Suppressor macrophage treated with lipopolysaccharide for 4 hours (primary cell): Measurements from ENCODE around the gene GOLGA2.

Source experiments
- DNase-seq: peaks from one replicate; pipeline ENCODE4 v3.0.0-alpha.2; 2020

GOLGA2 gene

DNA sequence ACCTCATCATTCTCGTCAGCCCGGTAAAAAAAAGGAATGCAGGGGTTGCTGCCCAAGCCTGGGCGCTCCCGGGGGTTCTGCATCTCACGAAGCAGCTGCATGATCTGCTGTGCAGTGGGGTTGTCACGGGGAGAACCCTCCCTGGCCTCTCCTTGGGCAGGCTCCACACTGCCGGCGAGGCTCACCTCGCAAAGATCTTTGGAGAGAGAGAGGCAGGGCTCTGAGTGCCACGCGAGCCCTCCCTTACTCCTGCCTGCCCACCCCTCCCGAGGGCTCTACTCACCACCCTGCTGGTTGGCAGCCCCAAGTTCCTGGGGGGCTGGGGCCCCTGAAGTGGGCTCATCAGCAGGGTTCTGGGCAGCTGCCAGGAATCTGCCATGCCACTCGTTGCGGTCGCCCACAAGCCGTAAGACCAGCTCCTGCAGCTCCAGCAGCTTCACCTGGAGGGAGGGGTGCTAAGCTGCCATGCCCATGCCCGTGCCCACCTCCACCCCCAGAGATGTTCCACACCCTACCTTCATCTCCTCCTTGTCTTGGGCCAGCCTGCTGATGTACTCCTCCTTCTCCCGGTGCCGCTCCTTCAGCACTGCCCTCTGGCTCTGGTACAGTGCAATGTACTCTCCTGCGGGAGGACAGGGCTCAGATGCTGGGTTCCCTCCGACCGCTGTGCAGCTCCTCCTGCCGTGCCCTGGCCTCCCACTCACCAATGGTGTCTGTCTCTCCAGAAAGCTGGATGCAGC lies 18.6 kb downstream of the GOLGA2 start:
- DNase-seq = no peak

DNA sequence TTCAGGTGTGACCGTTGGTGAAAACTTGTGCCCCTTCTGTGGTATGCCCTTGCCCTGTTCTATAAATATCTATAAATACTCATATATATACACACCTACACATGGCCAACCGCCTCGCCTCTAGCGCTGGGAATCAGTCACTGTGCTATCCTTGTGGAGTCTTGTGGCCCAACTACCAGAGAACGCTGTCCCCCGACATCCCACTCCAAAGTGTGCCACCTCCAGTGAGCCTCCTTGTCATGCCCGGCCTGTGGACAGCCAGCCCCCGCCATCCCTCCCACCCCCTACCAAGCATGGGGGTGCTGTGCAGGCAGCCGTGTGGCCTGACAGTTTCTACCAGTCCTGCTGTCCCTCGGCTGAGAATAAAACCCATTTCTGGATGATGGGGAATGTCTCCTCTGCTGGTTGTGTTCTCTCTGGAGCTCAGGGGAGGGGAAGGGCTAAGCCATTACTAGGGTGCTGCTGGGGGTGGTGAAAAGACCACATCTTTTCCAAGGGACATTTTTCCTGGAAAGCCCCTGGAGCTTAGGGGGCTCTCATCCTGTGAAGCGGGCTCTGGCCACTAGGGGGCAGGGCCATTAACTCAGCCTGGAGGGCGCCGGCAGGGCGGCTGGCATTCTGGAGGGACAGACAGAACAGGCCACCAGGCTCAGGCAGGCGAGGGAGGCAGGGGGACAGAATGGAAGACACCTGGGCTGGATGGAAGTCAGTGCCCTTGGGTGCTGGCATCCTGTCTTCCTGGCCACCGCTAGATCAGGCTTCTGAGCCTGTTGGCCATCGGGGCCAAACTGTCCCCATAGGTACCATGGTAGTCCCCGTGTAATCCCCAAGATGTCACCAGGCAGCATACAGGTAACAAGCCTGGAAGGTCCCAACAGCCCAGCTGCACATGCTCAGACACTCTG lies 20.7 kb downstream of the GOLGA2 start:
- peak; percentile 69 for DNase-seq

DNA sequence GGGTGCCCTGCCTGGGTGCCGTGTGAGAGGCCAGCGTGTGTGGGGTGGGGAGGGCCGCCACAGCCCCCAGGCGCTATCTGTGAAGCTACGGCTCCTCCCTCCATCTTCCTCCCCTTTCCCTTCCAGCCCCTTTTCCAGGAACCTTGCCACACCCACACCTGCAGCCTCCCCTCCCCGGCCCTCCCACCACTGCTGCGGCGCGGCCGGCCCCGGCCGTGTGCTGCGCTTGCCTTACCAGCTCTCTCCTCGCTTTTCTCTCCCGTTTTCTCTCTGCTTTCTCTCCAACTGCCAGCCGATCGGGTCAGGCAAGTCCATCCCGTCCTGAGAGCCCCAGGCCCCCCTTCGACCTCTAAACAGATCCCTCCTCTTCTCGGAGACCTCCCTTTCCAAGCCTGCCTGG lies 21.4 kb downstream of the GOLGA2 start:
- no peak for DNase-seq

DNA sequence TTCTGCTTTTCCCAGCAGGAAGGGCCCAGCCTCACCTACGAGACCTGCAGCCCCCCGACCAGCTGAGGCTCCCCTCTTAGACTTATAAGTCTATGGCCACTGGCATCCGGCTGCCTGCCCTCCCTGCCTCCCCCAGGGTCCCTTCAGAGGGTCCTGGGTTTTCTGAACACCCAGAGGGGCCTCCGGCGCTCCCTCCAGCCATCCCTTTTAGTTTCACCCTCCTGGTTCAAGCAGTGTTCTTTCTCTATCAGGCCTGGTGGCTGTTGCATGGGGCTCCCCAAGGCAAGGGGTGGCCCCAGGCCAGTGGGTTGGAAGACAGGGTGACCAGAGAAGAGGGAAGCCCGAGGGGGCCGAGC lies 21.8 kb downstream of the GOLGA2 start:
- DNase-seq = no peak

DNA sequence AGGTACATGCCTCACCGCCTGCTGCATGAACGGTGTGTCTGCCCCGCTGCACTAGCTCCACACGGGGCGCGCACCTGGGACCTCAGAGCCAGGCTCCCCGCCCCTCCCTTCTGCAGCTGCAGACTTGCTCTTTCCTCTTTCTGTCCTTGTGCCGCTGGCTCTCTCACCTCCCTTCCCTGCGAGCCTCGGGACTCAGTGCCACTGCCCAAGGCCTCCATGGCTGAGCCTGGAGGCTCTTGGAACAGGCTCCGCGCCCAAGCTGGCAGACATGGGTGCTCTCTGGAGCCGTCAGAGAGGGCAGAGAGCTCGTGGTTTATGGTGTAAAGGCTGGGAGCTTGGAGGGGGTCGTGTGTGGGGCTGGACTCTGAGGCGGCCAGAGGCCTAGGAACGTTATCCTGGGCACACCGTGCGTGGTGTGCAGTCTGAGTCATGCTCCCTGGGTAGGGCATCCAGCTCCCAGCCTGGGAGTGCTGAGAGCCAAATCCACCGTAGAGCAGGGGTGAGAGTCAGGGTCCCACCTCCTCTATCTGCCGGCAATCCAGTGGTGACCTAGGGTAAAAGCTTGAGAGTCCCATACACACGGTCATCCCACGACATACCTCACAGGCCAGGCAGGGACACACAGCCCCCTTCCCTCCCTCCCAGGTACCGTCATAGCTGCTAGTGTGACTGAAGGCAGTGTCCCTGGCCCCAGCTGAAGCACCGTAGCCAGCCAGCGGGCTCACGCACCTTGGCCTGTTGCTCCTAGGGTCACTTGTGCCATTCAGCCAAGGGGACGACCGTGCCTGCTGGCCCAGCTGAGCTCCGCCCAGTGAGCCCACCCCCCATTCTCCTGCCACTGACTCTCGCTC lies 22.4 kb downstream of the GOLGA2 start:
- no peak for DNase-seq

DNA sequence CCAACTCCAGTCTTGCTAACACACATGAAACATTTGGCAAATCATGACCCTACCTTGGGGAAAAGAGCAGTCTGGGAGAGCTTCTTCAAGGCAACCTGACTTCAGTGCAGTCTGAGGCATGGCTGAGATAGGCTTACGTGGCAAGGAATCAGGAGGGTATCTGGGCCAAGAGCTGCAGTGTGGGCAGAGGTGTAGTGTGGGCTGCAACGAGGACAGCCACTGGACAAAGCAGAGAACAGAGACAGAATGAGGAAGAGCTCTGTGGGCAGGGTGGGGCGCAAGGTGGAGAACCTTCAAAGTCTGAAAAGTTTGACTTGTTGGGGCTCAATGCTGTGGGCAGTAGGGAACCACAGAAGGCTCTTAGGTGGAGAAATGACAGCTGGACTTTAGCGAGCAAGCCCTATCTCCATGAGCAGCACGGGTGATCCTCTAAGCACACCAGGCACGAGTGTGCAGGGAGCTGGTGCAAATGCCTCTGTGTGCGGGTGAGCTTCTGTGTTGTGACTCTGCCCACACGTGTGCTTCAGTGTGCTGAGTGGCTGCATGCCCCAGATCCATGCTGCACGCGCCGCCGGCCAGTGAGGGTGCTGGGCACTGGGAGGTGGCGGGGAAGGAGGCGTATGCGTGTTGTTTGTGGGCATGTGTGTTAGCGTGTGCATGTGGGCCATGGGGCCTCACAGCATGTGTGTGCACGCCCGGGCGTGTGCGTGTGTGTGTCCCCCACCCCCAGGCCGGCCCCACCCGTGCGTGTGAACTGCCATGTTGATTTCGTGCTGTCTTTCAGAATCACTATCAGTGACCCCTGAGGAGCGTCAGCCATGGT lies 23.3 kb downstream of the GOLGA2 start:
- DNase-seq = no peak

DNA sequence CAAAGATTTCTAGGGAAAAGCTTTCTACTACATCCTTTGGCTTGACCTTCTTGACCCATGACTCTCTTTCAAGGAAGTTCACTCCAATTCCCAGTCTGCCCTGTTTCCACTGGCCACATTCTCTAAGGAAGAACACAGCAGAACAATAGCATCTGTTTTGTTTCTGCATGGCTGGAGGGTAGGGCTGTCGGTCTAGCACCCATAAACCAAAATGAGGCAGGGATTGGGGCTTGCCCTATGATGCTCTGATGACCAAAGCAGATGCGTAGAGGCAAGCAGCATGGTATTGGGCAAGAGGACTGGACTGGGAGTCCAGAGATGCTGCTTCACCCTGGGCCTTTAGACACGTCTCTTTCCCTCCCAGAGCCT lies 24.1 kb downstream of the GOLGA2 start:
- DNase-seq = no peak

DNA sequence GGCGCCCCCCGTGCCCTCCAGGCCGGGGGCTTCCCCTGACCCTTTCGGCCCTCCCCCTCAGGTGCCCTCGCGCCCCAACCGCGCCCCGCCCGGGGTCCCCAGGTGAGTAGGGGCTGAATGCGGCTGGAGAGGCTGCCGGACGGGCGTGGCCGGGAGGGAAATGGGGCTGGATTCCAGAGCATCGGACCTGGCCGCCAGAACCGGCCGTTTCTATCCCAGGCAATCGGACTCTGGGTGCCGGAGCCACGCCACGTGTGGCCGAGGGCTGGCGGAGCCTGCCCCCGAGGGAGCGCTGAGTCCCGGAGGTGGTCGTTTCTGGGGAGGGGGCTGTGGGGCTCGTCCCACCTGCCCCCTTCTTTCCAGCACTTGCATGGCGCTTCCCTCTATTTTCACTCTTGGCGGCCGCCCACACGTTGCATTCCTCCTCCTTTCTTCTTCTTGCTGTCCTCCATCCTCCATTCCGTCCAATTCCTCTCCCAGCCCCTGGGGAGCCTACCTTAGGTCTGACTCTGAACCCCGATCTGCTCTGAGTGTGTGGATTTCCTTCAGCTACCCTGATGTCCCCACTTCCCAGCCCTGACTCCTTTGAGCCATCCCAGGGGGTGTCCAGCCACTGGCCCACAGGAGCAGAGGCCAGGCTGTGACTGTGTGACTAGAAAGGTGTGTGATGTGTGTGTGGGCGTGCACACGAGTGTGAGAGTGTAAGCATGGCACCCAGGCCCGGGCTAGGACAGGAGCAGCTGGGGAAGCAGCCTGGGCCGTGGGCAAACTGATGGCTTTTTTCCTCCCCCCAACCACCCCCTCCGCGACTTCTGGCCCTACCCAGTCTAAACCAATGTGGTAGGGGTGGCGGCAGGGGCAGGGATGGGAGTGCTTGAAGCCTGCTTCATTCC lies 24.7 kb downstream of the GOLGA2 start:
- no peak for DNase-seq

DNA sequence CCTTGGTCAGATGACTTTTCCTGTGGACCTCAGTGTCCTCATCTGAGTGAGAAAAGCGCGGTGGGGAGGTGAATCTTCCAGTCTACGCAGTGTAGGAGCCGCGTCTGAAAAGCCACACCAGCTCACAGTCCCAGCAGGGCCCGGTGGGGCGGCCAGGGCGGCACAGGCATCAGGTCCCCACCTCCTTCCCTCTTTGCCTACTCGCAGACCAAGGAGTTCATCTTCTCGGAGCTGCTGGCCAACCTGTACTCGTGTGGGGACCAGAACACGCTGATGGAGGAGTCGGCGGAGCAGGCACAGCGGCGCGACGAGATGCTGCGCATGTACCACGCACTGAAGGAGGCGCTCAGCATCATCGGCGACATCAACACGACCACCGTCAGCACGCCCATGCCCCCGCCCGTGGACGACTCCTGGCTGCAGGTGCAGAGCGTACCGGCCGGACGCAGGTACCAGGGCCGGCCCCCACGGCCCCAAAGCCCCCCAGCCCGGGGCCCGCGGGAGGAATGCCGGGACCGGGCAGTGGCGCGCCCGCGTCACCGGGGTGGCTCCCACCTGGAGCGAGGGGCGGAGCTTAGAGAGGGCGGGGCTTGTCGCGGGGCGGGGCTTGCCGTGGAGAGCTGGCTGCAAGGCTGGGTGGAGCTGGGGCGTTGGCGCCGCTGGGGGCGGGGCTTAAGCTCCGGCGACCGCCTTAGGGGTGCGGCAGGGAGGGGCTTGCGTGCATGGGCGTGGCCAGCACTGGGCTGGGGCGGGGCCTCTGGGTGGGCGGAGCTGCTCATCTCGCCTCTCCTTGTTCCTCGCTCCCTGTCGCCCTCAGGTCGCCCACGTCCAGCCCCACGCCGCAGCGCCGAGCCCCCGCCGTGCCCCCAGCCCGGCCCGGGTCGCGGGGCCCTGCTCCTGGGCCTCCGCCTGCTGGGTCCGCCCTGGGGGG lies 25.6 kb downstream of the GOLGA2 start:
- peak; percentile 91 for DNase-seq

DNA sequence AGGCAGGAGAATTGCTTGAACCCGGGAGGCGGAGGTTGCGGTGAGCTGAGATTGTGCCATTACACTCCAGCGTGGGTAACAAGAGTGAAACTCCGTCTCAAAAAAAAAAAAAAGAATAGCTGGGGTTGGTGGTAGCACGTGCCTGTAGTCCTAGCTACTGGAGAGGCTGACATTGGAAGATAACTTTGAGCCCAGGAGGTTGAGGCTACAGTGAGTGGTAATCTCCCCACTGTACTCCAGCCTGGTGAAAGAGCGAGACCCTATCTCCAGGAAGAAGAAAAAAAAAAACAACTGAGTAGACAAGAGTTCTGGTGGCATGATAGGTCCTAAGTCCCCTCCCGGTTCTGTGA lies 26.3 kb downstream of the GOLGA2 start:
- DNase-seq = no peak

DNA sequence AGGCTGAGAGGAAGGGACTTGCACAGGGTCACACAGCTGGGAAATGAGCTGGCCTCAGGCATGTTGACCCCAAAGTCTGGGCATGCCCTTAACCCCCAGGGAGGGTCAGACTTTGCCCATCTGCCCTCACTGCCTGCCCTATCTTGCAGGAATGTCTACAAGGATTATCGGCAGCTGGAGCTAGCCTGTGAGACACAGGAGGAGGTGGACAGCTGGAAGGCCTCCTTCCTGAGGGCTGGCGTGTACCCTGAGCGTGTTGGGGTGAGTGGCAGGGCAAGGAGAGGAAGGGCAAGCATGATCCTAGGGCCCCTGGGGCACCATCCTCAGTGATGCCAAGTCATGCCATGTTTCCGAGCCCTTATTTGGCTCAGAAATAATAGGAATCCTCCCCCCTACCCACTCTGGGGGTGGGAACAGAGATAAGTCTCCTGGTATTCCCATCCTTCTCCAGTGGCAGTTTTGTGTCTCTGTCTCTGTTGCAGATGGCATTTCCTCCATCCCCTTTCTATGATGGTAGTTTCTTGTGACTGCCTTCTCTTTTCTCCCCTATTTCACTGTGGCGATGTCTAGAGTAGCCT lies 28.5 kb downstream of the GOLGA2 start:
- no peak for DNase-seq

DNA sequence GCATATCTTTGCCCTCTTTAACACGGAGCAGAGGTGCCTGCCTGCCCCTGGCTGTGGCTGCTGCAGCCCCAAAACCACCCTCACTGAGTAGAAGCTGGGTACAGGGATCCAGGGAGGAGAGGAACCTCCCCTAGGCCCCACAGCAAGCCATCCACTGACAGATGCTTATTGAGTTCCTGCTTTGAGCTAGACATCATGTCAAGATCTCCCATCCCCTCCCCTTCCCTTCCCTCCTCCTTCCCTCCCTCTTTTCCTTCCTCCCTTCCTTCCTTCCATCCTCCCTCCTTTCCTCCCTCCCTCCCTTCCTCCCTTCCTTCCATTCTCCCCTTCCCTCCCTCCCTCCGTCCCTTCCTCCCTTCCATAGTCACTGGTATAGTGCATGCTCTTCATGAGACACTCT lies 29.3 kb downstream of the GOLGA2 start:
- no peak for DNase-seq

DNA sequence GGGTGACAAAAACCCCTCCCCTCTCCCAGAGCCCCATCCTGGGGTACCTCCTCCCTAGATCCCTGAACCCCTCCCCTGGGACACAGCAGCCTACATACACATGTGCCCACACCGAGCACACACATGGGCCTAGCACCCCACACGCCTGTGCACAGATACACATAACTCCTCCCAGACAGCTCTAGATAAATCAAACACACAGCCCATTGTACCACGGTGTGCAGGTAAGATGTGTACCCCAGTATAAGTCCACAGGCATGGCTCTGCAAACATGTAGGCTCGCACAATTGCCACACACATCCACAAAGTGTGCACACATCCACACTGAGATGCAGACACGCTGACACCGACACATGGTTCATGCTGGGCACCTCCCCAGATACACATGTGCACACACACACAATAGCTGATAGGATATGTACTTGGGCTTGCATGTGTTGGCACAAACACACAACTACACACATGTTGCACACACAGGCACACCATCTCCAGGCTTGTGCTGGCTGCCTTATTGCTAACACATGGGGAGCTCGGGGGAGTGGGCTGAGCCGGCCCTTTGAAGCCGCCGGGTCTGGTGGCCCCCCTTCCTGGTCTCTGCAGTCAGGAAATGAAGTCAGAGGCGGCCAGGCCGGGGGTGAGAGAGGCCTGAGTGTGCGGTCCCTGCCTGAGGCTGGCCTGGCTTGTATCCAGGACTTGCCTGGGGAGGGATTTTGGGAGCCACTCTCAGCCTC lies 30.2 kb downstream of the GOLGA2 start:
- peak; percentile 24 for DNase-seq

DNA sequence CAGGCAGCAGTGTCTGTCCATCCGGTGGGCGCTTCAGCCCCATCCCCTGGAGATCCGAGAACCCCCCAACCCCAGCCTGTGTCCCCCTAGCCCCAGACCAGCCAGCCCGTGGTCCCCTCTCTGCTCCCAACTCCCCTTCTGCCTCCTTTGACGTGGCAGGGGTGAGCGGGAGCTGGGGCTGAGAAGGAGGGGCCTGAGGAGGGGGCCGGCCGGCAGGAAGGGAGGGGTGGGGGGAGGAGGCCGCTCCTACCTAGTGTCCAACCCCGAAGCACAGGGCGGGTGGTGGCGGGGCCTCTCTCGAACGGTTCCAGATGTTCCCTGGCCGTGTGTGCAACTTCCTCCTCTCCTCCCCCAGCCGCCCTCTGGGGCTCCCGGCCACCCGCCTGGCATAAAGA lies 31.0 kb downstream of the GOLGA2 start:
- DNase-seq = peak; percentile 55

DNA sequence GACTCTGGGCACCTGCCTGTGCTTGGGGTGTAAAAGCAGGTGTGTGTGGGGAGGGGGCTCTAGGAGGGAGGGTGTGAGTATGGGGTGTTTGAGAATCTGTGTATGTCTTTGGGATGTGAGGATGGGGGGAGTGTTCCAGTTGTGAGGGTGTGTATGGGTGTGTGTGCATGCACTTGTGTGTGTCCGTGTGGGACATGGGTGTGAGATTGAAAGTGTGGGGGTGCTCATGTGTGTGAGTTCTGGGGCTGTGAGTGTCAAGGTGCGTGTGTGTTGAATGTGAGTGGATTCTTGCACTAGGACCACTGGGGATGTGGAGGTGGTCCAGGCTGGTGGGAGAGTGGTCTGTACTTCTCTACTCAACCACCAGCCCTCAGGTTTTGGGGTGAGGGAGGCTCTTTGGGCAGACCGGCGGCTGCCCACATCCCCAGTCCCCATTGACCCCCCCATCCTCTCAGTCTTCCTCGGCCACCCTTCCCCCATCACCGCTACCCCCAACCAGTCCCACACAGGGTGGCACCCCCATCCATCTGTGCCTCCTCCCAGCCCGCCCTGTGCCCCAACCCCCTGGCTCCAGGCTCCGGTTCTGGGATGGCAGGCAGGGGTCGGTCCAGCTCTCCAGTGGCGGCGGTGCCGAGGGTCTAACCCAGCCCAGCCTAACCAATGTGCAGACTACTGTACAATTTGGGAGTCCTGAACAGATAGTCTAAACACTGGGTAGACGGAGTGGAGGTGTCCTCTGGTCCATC lies 31.5 kb downstream of the GOLGA2 start:
- no peak for DNase-seq

DNA sequence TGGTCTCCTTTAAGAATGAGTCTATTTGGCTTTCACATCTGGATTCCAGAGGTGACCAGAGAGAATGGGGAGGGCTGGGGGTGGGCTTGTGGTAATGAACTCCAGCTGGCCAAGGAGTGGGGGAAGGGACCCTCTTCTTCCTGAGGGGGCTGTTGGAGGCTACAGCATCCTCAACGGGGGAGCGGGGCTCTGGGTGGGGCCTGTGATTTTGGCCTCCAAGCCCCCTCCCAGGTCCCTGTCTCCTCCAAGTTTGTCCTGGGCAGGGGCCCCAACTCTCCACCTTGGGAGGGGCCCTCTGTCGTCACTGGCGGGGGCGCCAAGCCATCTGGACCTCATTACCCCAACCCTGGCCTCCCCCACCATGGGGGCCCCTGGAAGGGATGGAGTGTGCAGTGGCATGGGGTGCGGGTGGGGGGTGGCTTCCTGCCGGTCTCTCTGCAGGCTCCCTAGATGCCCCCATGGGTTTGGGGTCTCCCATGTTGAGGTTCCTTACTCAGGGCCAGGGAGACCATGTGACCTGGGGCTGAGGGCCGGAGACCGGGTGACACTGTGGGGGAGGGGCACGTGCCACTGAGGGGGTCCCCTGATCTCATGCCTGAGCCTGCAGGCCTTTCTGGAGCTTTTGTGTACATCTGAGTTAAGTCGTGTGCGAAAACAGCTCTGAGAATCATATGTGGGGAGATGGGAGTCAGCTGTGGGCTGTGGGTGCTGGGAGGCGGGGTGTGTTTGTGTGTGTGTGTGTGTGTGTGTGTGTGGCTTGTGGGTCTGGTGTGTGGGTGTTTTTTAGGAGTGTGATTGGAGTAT lies 32.4 kb downstream of the GOLGA2 start:
- no peak for DNase-seq

DNA sequence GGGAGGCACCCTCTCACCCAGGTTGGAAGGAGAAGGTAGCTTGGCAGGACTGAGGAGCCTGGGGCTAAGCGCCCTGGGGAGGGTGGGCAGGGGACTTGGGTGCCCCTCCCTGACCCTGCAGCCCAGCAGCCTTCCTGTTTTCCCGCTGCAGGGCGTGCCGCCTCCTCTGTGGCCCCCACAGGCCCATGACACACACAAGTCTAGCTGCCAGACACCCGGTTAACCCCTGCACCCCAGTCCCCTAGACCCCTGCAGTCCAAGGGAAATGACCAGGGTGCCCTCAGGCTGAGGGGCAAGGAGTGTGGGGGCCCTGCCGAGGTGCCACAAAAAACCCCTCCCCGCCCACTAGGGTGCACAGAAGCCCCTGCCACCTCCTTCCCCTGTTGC lies 33.0 kb downstream of the GOLGA2 start:
- no peak for DNase-seq

DNA sequence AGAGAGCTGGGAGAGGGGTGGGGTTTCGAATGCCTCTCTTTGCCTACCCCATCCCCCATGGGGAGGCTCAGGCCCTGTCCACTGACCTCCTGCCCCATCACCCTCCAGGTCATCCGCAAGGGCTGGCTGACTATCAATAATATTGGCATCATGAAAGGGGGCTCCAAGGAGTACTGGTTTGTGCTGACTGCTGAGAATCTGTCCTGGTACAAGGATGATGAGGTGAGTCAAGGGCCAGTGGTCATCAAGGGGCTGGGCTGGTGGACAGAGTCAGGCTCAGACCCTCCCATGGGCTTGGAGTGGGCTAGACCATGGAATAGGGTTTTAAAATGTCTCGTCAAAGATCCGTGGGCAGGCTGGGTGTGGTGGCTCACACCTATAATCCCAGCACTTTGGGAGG lies 33.7 kb downstream of the GOLGA2 start:
- DNase-seq = no peak
